ENCODE results near the gene HTR3E. TPM values are rescaled to one million over a fixed set of nuclear protein-coding genes. Genes with fewer than 3 reads are reported as not detected.

HTR3E gene, protein sequence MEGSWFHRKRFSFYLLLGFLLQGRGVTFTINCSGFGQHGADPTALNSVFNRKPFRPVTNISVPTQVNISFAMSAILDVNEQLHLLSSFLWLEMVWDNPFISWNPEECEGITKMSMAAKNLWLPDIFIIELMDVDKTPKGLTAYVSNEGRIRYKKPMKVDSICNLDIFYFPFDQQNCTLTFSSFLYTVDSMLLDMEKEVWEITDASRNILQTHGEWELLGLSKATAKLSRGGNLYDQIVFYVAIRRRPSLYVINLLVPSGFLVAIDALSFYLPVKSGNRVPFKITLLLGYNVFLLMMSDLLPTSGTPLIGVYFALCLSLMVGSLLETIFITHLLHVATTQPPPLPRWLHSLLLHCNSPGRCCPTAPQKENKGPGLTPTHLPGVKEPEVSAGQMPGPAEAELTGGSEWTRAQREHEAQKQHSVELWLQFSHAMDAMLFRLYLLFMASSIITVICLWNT
- not detected for total RNA-seq
- 1 to 10 TPM in 1 of 3 donors, under 1 TPM in 1, not detected in 1; 0.54 to 1.2 TPM for polyA plus RNA-seq

DNA sequence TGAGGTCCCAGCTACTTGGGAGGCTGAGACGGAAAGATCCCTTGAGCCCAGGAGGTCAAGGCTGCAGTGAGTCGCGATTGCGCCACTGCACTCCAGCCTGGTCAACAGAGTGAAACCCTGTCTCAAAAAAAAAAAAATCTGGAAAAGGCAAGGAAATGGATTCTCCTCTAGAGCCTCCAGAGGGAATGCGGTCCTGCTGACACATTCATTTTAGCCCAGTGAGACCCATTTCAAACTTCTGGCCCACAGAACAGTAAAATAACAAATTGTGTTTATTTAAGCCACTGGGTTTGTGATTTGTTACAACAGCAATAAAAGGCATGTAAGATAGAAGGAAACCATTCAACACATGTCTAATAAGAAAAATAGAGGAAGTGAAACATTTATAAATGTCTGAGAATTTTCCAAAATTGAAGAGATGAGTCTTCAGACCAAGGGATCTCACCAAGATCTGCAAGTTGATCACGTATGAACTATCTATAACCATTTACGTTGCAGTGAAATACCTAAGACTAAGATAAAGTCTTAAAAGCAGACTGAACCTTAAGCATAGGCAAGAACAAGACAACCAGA is at the start of gene HTR3E:
HTR3E (plus strand) TSS at position 254 of the 573 bp plus-strand sequence. CDS start 466 bp downstream, outside the sequence.
- WGBS, 2 donors, result 89% methylated on average over 7 of the region's 7 CpGs
- intact Hi-C loops (cut with DNase I), result no loop called here
- Histone ChIP-seq H3K9me3 (peaks cover 0 to 10% (median 2%) of the 10 kb centered on the region in 4 donors), H3K27ac (no peak within 1 kb of the TSS), H3K27me3 (no peaks in the 10 kb centered on the region), H3K36me3 (no peaks in the 10 kb centered on the region), H3K4me1 (no peaks in the 10 kb centered on the region), H3K4me3 (no peak within 1 kb of the TSS)
- DNase-seq, result no peak
- TF ChIP-seq, protein P1, sequence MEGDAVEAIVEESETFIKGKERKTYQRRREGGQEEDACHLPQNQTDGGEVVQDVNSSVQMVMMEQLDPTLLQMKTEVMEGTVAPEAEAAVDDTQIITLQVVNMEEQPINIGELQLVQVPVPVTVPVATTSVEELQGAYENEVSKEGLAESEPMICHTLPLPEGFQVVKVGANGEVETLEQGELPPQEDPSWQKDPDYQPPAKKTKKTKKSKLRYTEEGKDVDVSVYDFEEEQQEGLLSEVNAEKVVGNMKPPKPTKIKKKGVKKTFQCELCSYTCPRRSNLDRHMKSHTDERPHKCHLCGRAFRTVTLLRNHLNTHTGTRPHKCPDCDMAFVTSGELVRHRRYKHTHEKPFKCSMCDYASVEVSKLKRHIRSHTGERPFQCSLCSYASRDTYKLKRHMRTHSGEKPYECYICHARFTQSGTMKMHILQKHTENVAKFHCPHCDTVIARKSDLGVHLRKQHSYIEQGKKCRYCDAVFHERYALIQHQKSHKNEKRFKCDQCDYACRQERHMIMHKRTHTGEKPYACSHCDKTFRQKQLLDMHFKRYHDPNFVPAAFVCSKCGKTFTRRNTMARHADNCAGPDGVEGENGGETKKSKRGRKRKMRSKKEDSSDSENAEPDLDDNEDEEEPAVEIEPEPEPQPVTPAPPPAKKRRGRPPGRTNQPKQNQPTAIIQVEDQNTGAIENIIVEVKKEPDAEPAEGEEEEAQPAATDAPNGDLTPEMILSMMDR (IDR thresholded peaks at IDR 0.05), result no peak
- TF ChIP-seq EP300 (IDR thresholded peaks at IDR 0.05), result no peak
- TF ChIP-seq POLR2AphosphoS5 (IDR thresholded peaks at IDR 0.05), result no peak
- TF ChIP-seq POLR2A (IDR thresholded peaks at IDR 0.05), result no peak

DNA sequence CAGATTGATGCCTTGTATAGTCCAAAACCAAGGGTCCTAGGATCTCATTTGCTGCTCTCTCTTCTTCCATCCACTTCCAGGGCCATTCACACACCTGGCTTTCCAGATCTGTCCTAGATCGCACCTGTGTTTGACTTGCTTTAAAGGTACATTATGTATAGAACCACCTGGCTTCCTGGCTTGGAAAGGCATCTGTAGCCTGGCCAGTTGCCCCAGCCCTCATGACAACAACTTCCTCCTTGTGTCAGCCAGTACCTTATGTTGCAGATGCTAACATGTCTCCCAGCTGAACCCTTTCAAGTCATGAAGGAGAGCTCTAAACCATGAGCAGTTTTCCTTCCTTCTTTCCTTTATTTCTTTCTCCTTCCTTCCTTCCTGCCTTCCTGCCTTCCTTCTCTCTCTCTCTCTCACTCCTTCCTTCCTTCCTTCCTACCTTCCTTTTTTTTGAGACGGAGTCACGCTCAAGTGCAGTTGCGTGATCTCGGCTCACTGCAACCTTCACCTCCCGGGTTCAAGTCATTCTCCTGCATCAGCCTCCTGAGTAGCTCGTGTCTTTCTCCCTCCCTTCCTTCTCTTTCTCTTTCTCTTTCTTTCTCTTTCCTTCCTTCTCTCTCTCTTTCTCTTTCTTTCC is 46.5 kb upstream of the HTR3E start:
- no peaks in the 10 kb centered on the region for H3K9me3 ChIP-seq
- 77 to 81% methylated on average over 7 of the region's 7 CpGs for WGBS, 2 donors
- no peak overlapping the region for H3K27ac ChIP-seq
- H3K27me3 ChIP-seq, result no peaks in the 10 kb centered on the region
- intact Hi-C loops (cut with DNase I), result no loop called here
- H3K4me1 ChIP-seq, result no peaks in the 10 kb centered on the region
- no peak overlapping the region for H3K4me3 ChIP-seq
- DNase-seq, result no peak
- no peak for TF ChIP-seq POLR2A (IDR thresholded peaks at IDR 0.05)
- TF ChIP-seq, protein P1 (IDR thresholded peaks at IDR 0.05), result no peak
- TF ChIP-seq EP300 (IDR thresholded peaks at IDR 0.05), result no peak
- no peak for TF ChIP-seq POLR2AphosphoS5 (IDR thresholded peaks at IDR 0.05)
- no peaks in the 10 kb centered on the region for H3K36me3 ChIP-seq

DNA sequence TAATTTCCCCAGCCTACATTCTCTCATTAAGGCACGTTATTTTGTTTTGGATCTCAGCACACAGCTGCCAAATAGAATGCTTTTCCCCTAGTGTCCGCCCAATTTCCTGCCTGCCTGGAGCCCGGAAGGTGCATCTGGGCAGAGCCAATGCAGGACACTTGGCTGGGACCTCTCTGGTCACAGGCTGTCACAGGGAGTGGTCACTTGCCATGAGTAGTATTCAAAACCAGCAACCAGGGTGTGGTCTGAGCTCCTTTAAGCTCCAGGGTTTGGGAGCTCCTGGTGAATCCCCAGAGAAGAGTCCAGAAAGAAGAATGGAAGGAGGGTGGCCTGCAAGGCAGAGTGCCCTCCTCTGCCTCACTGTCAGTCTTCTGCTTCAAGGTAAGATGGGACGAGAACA is 44.1 kb upstream of the HTR3E start, which contains the start of gene HTR3C:
HTR3C (plus strand) TSS at position 281 of the 400 bp plus-strand sequence; CDS start at position 315, 34 bp downstream.
- H3K4me3 ChIP-seq, result no peak within 1 kb of the TSS
- no peaks in the 10 kb centered on the region for H3K4me1 ChIP-seq
- H3K36me3 ChIP-seq, result no peaks in the 10 kb centered on the region
- TF ChIP-seq, protein P1 (IDR thresholded peaks at IDR 0.05), result no peak
- no peak for TF ChIP-seq POLR2AphosphoS5 (IDR thresholded peaks at IDR 0.05)
- no peak for TF ChIP-seq EP300 (IDR thresholded peaks at IDR 0.05)
- no peak for TF ChIP-seq POLR2A (IDR thresholded peaks at IDR 0.05)
- intact Hi-C loops (cut with DNase I), result no loop called here
- no peaks in the 10 kb centered on the region for H3K9me3 ChIP-seq
- 75 to 77% methylated on average over 4 of the region's 4 CpGs for WGBS, 2 donors
- no peaks in the 10 kb centered on the region for H3K27me3 ChIP-seq
- H3K27ac ChIP-seq, result no peak within 1 kb of the TSS
- no peak for DNase-seq

DNA sequence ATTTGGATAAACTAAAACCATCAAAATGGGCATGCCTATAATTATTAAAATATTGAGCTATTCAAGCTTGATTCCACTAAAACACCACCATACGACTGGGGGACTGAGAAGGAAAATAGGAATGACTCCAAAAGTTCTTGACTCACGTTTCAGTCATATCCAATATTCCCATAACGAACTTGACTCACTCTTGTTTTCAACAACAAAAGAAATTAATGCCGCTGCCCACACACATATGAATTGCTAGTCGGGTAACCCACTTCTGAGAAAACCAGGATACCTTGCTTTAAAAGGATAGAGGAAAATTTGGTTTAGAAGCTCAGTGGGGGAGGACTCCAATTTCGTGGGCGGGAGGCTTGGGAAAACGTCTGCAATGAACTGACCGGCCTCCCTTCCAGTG is 38.8 kb upstream of the HTR3E start:
- Histone ChIP-seq H3K4me1 (no peaks in the 10 kb centered on the region), H3K27me3 (no peaks in the 10 kb centered on the region), H3K9me3 (no peaks in the 10 kb centered on the region), H3K27ac (no peak overlapping the region), H3K36me3 (no peaks in the 10 kb centered on the region), H3K4me3 (no peak overlapping the region)
- no peak for DNase-seq
- 75 to 76% methylated on average over 9 of the region's 9 CpGs for WGBS, 2 donors
- TF ChIP-seq, protein P1 (IDR thresholded peaks at IDR 0.05), result no peak
- TF ChIP-seq POLR2AphosphoS5 (IDR thresholded peaks at IDR 0.05) (no peak), EP300 (IDR thresholded peaks at IDR 0.05) (no peak), POLR2A (IDR thresholded peaks at IDR 0.05) (no peak)
- intact Hi-C loops (cut with DNase I), result no loop called here
